ENCODE measurements around the gene MKLN1.
A peak's percentile ranks its signal among the peaks of the same experiment; 100 is the strongest.

MKLN1 gene

DNA sequence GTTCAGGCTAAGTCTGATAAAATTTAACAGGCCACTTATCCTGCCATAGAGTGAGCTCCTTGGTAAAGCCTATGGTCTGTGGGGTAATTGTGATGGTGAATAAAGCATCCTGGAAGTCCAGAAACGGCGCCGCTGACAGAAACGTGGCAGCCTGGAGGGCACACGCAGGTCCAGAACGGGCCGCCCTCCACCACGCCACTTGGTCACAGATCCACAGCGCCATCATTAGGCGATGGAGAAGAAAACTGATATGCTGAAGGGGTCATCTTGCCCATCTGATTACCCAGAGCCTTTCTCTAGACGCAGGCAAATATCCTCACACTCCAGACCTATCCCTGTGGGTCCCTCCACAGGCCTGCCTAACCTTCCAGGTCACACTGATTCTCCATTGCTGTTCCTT, 190.9 kb downstream of the MKLN1 start:
- TF ChIP-seq BACH2 (CRISPR knock-in tag; IDR thresholded peaks at IDR 0.05; ENCODE audit: borderline replicate concordance) (no peak), SNAI2 (CRISPR knock-in tag; IDR thresholded peaks at IDR 0.05) (no peak), TOX (CRISPR knock-in tag; IDR thresholded peaks at IDR 0.05; ENCODE audit: borderline replicate concordance) (no peak), ISL1 (CRISPR knock-in tag; IDR thresholded peaks at IDR 0.05) (no peak), CSDC2 (CRISPR knock-in tag; IDR thresholded peaks at IDR 0.05) (no peak), ESRRG (CRISPR knock-in tag; IDR thresholded peaks at IDR 0.05) (no peak), ARNTL (CRISPR knock-in tag; IDR thresholded peaks at IDR 0.05; ENCODE audit: borderline replicate concordance, low read depth) (no peak), PPARA (CRISPR knock-in tag; IDR thresholded peaks at IDR 0.05; ENCODE audit: borderline replicate concordance) (no peak), ZNF70 (CRISPR knock-in tag; IDR thresholded peaks at IDR 0.05) (no peak)
- TF ChIP-seq, protein P1, sequence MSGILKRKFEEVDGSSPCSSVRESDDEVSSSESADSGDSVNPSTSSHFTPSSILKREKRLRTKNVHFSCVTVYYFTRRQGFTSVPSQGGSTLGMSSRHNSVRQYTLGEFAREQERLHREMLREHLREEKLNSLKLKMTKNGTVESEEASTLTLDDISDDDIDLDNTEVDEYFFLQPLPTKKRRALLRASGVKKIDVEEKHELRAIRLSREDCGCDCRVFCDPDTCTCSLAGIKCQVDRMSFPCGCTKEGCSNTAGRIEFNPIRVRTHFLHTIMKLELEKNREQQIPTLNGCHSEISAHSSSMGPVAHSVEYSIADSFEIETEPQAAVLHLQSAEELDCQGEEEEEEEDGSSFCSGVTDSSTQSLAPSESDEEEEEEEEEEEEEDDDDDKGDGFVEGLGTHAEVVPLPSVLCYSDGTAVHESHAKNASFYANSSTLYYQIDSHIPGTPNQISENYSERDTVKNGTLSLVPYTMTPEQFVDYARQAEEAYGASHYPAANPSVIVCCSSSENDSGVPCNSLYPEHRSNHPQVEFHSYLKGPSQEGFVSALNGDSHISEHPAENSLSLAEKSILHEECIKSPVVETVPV (CRISPR knock-in tag; IDR thresholded peaks at IDR 0.05) = no peak
- TF ChIP-seq, protein P2, sequence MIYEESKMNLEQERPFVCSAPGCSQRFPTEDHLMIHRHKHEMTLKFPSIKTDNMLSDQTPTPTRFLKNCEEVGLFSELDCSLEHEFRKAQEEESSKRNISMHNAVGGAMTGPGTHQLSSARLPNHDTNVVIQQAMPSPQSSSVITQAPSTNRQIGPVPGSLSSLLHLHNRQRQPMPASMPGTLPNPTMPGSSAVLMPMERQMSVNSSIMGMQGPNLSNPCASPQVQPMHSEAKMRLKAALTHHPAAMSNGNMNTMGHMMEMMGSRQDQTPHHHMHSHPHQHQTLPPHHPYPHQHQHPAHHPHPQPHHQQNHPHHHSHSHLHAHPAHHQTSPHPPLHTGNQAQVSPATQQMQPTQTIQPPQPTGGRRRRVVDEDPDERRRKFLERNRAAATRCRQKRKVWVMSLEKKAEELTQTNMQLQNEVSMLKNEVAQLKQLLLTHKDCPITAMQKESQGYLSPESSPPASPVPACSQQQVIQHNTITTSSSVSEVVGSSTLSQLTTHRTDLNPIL (CRISPR knock-in tag; IDR thresholded peaks at IDR 0.05; ENCODE audit: low read depth) = no peak
- TF ChIP-seq, protein P3, sequence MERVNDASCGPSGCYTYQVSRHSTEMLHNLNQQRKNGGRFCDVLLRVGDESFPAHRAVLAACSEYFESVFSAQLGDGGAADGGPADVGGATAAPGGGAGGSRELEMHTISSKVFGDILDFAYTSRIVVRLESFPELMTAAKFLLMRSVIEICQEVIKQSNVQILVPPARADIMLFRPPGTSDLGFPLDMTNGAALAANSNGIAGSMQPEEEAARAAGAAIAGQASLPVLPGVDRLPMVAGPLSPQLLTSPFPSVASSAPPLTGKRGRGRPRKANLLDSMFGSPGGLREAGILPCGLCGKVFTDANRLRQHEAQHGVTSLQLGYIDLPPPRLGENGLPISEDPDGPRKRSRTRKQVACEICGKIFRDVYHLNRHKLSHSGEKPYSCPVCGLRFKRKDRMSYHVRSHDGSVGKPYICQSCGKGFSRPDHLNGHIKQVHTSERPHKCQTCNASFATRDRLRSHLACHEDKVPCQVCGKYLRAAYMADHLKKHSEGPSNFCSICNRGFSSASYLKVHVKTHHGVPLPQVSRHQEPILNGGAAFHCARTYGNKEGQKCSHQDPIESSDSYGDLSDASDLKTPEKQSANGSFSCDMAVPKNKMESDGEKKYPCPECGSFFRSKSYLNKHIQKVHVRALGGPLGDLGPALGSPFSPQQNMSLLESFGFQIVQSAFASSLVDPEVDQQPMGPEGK (CRISPR knock-in tag; IDR thresholded peaks at IDR 0.05; ENCODE audit: borderline replicate concordance) = no peak
- TF ChIP-seq, protein P4, sequence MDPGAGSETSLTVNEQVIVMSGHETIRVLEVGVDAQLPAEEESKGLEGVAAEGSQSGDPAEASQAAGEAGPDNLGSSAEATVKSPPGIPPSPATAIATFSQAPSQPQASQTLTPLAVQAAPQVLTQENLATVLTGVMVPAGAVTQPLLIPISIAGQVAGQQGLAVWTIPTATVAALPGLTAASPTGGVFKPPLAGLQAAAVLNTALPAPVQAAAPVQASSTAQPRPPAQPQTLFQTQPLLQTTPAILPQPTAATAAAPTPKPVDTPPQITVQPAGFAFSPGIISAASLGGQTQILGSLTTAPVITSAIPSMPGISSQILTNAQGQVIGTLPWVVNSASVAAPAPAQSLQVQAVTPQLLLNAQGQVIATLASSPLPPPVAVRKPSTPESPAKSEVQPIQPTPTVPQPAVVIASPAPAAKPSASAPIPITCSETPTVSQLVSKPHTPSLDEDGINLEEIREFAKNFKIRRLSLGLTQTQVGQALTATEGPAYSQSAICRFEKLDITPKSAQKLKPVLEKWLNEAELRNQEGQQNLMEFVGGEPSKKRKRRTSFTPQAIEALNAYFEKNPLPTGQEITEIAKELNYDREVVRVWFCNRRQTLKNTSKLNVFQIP (CRISPR knock-in tag; IDR thresholded peaks at IDR 0.05; ENCODE audit: borderline replicate concordance, low read depth) = no peak
- ATAC-seq = no peak

DNA sequence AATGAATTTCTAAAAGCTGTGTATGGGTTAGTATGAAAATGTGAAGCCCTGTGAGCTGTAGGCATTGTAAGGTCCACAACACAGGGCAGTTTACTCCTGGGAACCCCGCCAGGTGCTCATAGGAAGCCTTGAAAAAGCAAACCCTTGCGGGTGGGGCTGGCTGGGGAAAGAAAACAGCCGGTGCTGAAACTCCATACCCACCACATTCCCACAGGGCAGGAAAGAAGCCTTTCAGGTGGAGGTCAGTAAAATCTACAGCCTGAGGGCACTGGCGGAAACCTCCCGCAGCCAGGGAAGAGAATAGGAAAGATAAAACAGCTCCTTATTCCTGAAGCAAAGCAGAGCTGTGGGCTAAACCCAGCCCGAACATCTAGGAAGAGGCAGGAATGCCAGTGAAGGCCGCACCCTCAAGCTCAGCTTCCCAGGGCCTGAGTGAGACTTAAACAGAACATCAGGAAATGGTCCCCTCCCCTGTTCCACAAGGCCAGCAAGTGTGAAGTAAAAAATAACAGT, 194.0 kb downstream of the MKLN1 start:
- TF ChIP-seq RARB (CRISPR knock-in tag; IDR thresholded peaks at IDR 0.05) = no peak
- TF ChIP-seq ZNF8 (CRISPR knock-in tag; IDR thresholded peaks at IDR 0.05) = no peak
- TF ChIP-seq, protein P1 (CRISPR knock-in tag; IDR thresholded peaks at IDR 0.05) = no peak
- TF ChIP-seq ZFP3 (CRISPR knock-in tag; IDR thresholded peaks at IDR 0.05) = no peak
- no peak for TF ChIP-seq ZNF565 (CRISPR knock-in tag; conservative IDR thresholded peaks at IDR 0.05; ENCODE audit: low read depth)
- TF ChIP-seq, protein P4 (CRISPR knock-in tag; IDR thresholded peaks at IDR 0.05; ENCODE audit: borderline replicate concordance, low read depth) = no peak
- TF ChIP-seq ARNTL (CRISPR knock-in tag; IDR thresholded peaks at IDR 0.05; ENCODE audit: borderline replicate concordance, low read depth) = no peak
- no peak for TF ChIP-seq BACH2 (CRISPR knock-in tag; IDR thresholded peaks at IDR 0.05; ENCODE audit: borderline replicate concordance)
- TF ChIP-seq, protein P5, sequence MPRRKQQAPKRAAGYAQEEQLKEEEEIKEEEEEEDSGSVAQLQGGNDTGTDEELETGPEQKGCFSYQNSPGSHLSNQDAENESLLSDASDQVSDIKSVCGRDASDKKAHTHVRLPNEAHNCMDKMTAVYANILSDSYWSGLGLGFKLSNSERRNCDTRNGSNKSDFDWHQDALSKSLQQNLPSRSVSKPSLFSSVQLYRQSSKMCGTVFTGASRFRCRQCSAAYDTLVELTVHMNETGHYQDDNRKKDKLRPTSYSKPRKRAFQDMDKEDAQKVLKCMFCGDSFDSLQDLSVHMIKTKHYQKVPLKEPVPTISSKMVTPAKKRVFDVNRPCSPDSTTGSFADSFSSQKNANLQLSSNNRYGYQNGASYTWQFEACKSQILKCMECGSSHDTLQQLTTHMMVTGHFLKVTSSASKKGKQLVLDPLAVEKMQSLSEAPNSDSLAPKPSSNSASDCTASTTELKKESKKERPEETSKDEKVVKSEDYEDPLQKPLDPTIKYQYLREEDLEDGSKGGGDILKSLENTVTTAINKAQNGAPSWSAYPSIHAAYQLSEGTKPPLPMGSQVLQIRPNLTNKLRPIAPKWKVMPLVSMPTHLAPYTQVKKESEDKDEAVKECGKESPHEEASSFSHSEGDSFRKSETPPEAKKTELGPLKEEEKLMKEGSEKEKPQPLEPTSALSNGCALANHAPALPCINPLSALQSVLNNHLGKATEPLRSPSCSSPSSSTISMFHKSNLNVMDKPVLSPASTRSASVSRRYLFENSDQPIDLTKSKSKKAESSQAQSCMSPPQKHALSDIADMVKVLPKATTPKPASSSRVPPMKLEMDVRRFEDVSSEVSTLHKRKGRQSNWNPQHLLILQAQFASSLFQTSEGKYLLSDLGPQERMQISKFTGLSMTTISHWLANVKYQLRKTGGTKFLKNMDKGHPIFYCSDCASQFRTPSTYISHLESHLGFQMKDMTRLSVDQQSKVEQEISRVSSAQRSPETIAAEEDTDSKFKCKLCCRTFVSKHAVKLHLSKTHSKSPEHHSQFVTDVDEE (CRISPR knock-in tag; IDR thresholded peaks at IDR 0.05) = no peak
- TF ChIP-seq ESRRG (CRISPR knock-in tag; IDR thresholded peaks at IDR 0.05) = no peak
- no peak for TF ChIP-seq ZFP30 (CRISPR knock-in tag; IDR thresholded peaks at IDR 0.05)
- no peak for TF ChIP-seq TOX (CRISPR knock-in tag; IDR thresholded peaks at IDR 0.05; ENCODE audit: borderline replicate concordance)
- TF ChIP-seq CSDC2 (CRISPR knock-in tag; IDR thresholded peaks at IDR 0.05) = no peak
- no peak for TF ChIP-seq OSR1 (CRISPR knock-in tag; IDR thresholded peaks at IDR 0.05)
- TF ChIP-seq, protein P3 (CRISPR knock-in tag; IDR thresholded peaks at IDR 0.05; ENCODE audit: borderline replicate concordance) = no peak
- no peak for TF ChIP-seq ZNF70 (CRISPR knock-in tag; IDR thresholded peaks at IDR 0.05)
- no peak for TF ChIP-seq PPARA (CRISPR knock-in tag; IDR thresholded peaks at IDR 0.05; ENCODE audit: borderline replicate concordance)
- no peak for TF ChIP-seq GLIS3 (CRISPR knock-in tag; IDR thresholded peaks at IDR 0.05)
- no peak for TF ChIP-seq TCF4 (CRISPR knock-in tag; IDR thresholded peaks at IDR 0.05; ENCODE audit: borderline replicate concordance)
- ATAC-seq = peak; percentile 64

Measured in SK-N-SH treated with all-trans-retinoic acid at 6 μM for 48 hours (cell line).